Endothelial cell of umbilical vein (primary cell): Measurements from ENCODE around the gene SLC12A5. TPM values are rescaled to one million over a fixed set of nuclear protein-coding genes. Genes with fewer than 3 reads are reported as not detected.

Experiments
- BruUV-seq: library from RNA; stranded (reverse); fragments of 400-500 nt; replicated peaks from 2 replicates; lab custom pipeline; 2021; lab: Mats Ljungman, UMichigan
- CTCF ChIA-PET: fragments of 300-600, 350-600 bp; sonication (Branson Sonifier 250); formaldehyde crosslinking; loops from one replicate; lab custom pipeline; 2021; ENCODE audit warnings: antibody characterized with exemption, inconsistent platforms; lab: Charles Lee
- POLR2A ChIA-PET: fragments of 300-600, 350-600 bp; sonication (Branson Sonifier 250); formaldehyde crosslinking; loops from one replicate; lab custom pipeline; 2021; ENCODE audit warnings: antibody characterized with exemption, inconsistent platforms; lab: Charles Lee
- DNase-seq: peaks from one replicate; pipeline ENCODE4 v3.0.0-alpha.2; 2011; ENCODE audit warnings: low read depth, low spot score
- FAIRE-seq: peaks from 2 replicates; lab custom pipeline; 2011; peaks lifted over from hg19 to GRCh38; lab: Jason Lieb, UNC
- H2AFZ ChIP-seq: 2 replicates; pipeline ENCODE4 v1.6.0; 2012; ENCODE audit warnings: low read depth, low read length, control low read depth, inconsistent platforms
- H3K27ac ChIP-seq: 2 replicates; pipeline ENCODE4 v1.5.1; 2011; ENCODE audit warnings: low read depth, mild to moderate bottlenecking, control low read depth, low read length, moderate library complexity; ENCODE audit not compliant: insufficient read depth
- H3K27me3 ChIP-seq, 2 experiments: 2 replicates each; pipeline versions ENCODE4 v1.6.0 to v1.6.1; 2011; ENCODE audit warnings: low read length in 2 of 2, mixed read lengths in 1 of 2; ENCODE audit not compliant: control insufficient read depth in 2 of 2, insufficient read depth in 2 of 2
- H3K36me3 ChIP-seq, 2 experiments: 2 replicates in 1 of 2; 3 replicates in 1 of 2; pipeline ENCODE4 v1.5.1; 2011; ENCODE audit warnings: low read length in 2 of 2, mild to moderate bottlenecking in 1 of 2, moderate library complexity in 1 of 2; ENCODE audit not compliant: control insufficient read depth in 2 of 2, insufficient read depth in 2 of 2; ENCODE audit errors: extremely low read depth in 1 of 2
- H3K4me1 ChIP-seq: 3 replicates; pipeline ENCODE4 v1.5.1; 2011; ENCODE audit warnings: mild to moderate bottlenecking, low read length; ENCODE audit not compliant: control insufficient read depth, insufficient read depth; ENCODE audit errors: extremely low read depth
- H3K4me2 ChIP-seq: 2 replicates; pipeline ENCODE4 v1.6.1; 2011; ENCODE audit warnings: low read length, control low read depth, mixed read lengths; ENCODE audit not compliant: insufficient read depth
- H3K4me3 ChIP-seq, 3 experiments: fragments of 200-600 bp in 1 of 3; sonication (generic), shearing (Covaris generic) in 1 of 3; replicated peaks in 1 of 3; 2 replicates each; pipeline ENCODE4 v1.5.1; 2011 to 2016; ENCODE audit warnings: control low read depth in 3 of 3, low read length in 3 of 3, mild to moderate bottlenecking in 2 of 3, inconsistent platforms in 1 of 3, low read depth in 1 of 3, moderate library complexity in 1 of 3; ENCODE audit not compliant: insufficient read depth in 1 of 3
- H3K79me2 ChIP-seq: 2 replicates; pipeline ENCODE4 v1.6.0; 2012; ENCODE audit warnings: low read length, inconsistent platforms; ENCODE audit not compliant: control insufficient read depth, insufficient read depth
- H3K9ac ChIP-seq: replicated peaks from 2 replicates; pipeline ENCODE3; 2011; ENCODE audit warnings: low read length, control low read depth; ENCODE audit not compliant: insufficient read depth; ENCODE audit errors: extremely low read depth
- H3K9me1 ChIP-seq: replicated peaks from 3 replicates; pipeline ENCODE4 v1.6.0; 2011; ENCODE audit warnings: mild to moderate bottlenecking, low read length; ENCODE audit not compliant: control insufficient read depth, insufficient read depth; ENCODE audit errors: extremely low read depth
- H3K9me3 ChIP-seq: replicated peaks from 2 replicates; pipeline ENCODE4 v1.5.1; 2012; ENCODE audit warnings: low read length, inconsistent platforms; ENCODE audit not compliant: control insufficient read depth, insufficient read depth
- H4K20me1 ChIP-seq: replicated peaks from 2 replicates; pipeline ENCODE3; 2011; ENCODE audit warnings: mild to moderate bottlenecking, low read length; ENCODE audit not compliant: control insufficient read depth, insufficient read depth; ENCODE audit errors: extremely low read depth
- EZH2 ChIP-seq: IDR thresholded peaks from 2 replicates; pipeline ENCODE4 v1.6.1; 2012; ENCODE audit warnings: borderline replicate concordance, low read depth, mild to moderate bottlenecking, moderate library complexity, low read length, inconsistent platforms; ENCODE audit not compliant: severe bottlenecking
- FOS ChIP-seq: IDR thresholded peaks from 2 replicates; pipeline ENCODE4 v1.6.1; 2011; ENCODE audit warnings: mild to moderate bottlenecking, low read length, moderate library complexity, borderline replicate concordance; ENCODE audit not compliant: insufficient read depth
- GATA2 ChIP-seq: IDR thresholded peaks from 2 replicates; pipeline ENCODE4 v1.7.0; 2011; ENCODE audit warnings: low read depth, mild to moderate bottlenecking, moderate library complexity, mixed read lengths, low read length; ENCODE audit not compliant: insufficient read length, insufficient read depth
- JUN ChIP-seq: IDR thresholded peaks from 2 replicates; pipeline ENCODE4 v1.6.1; 2011; ENCODE audit warnings: borderline replicate concordance, low read depth; ENCODE audit not compliant: insufficient read length, insufficient read depth
- MYC ChIP-seq: IDR thresholded peaks from one replicate; pipeline ENCODE4 v1.6.1; 2011; ENCODE audit warnings: mild to moderate bottlenecking, low read depth, low read length
- POLR2A ChIP-seq: IDR thresholded peaks from 2 replicates; pipeline ENCODE4 v1.6.1; 2012; ENCODE audit warnings: low read depth, mild to moderate bottlenecking, control low read depth, low read length
- POLR2AphosphoS5 ChIP-seq: IDR thresholded peaks from 2 replicates; pipeline ENCODE4 v1.6.1; 2012; ENCODE audit warnings: low read depth, mild to moderate bottlenecking, control low read depth, low read length, moderate library complexity; ENCODE audit not compliant: insufficient read depth
- dilution Hi-C: fragments of 300-500 bp; cut with MboI; formaldehyde crosslinking; loops from one replicate; pipeline ENCODE4 v1.15.0; 2019; ENCODE audit warnings: low sequenced_read_pairs; ENCODE audit not compliant: extremely low pct_ligation_motif_present
- intact Hi-C: fragments of 100-400 bp; cut with micrococcal nuclease; formaldehyde crosslinking; loops from one replicate; pipeline ENCODE4 v1.10.0; 2022
- polyA plus RNA-seq, 4 experiments: library from polyadenylated mRNA; depleted of rRNA in 3 of 4; stranded (reverse) in 3 of 4; unstranded in 1 of 4; fragments of >200 nt; gene quantifications; 2 replicates each; pipeline versions ENCODE4 v1.2.1 to v1.2.3, GENCODE V29; 2011 to 2012; ENCODE audit warnings: missing spikeins in 1 of 4
- total RNA-seq: library from RNA; stranded (reverse); gene quantifications from 2 replicates; pipeline ENCODE4 v1.2.3, GENCODE V29; 2021
- TF ChIP-seq, protein P1 (sequence below), 2 donors: IDR thresholded peaks; 1 replicate in 1 of 2; 2 replicates in 1 of 2; pipeline ENCODE4 v1.5.1; 2011; ENCODE audit warnings: low read length in 2 of 2, mild to moderate bottlenecking in 2 of 2, moderate library complexity in 2 of 2, control low read depth in 1 of 2, inconsistent platforms in 1 of 2, low read depth in 1 of 2; ENCODE audit not compliant: insufficient read depth in 1 of 2; ENCODE audit errors: extremely low read depth in 1 of 2
- TF ChIP-seq, protein P2 (sequence below): IDR thresholded peaks from 2 replicates; pipeline ENCODE4 v1.6.1; 2011; ENCODE audit not compliant: insufficient read depth, insufficient read length

SLC12A5 gene
- total and polyA plus RNA-seq, 2 donors (not counting 3 experiments of a cell fraction or from before 2014, with no cell fraction given): 1.6 to 2.3 TPM

DNA sequence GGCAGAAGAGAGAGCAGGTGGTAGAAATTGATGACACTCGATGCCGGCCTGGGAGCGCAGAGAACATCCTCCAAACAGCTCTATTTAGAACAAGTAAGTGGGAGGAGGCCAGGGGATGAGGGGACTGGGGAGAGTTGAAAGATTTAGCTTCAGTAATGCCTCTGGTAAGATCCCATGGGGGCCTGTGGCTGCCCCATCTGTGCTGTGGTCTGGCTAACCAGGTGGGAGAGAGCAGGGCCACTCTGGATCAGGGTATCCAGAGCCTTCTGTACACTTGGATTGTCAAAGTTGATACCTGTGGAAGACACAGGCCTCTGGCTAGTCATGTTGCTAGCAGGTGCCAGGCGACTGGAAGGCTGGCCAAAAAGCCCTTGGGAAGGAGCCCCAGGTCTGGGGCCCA lies 33.1 kb downstream of the SLC12A5 start:
- Histone ChIP-seq H3K4me2 (no peak overlapping the region), H3K27me3 (peaks cover 0 to 18% of the 10 kb centered on the region in 2 experiments), H3K9me1 (no peaks in the 10 kb centered on the region), H3K79me2 (no peaks in the 10 kb centered on the region), H3K4me1 (peaks cover 27% of the 10 kb centered on the region), H3K27ac (no peak overlapping the region), H3K36me3 (peaks cover 24 to 30% of the 10 kb centered on the region in 2 experiments), H3K4me3 (no peak overlapping the region), H3K9ac (no peak overlapping the region), H4K20me1 (no peaks in the 10 kb centered on the region), H3K9me3 (no peaks in the 10 kb centered on the region), H2AFZ (no peak overlapping the region)
- dilution Hi-C loops (no loop called here), intact Hi-C loops (no loop called here)
- ChIA-PET POLR2A (no interaction called here), CTCF (interaction anchor here (1.0 kb wide), 1 partner anchor 75 kb away, joined by 3 read pairs; no protein-coding TSS in a partner anchor)
- TF ChIP-seq EZH2 (no peak), MYC (no peak), GATA2 (no peak), POLR2A (no peak), POLR2AphosphoS5 (no peak), JUN (no peak), FOS (no peak)
- TF ChIP-seq, protein P1, sequence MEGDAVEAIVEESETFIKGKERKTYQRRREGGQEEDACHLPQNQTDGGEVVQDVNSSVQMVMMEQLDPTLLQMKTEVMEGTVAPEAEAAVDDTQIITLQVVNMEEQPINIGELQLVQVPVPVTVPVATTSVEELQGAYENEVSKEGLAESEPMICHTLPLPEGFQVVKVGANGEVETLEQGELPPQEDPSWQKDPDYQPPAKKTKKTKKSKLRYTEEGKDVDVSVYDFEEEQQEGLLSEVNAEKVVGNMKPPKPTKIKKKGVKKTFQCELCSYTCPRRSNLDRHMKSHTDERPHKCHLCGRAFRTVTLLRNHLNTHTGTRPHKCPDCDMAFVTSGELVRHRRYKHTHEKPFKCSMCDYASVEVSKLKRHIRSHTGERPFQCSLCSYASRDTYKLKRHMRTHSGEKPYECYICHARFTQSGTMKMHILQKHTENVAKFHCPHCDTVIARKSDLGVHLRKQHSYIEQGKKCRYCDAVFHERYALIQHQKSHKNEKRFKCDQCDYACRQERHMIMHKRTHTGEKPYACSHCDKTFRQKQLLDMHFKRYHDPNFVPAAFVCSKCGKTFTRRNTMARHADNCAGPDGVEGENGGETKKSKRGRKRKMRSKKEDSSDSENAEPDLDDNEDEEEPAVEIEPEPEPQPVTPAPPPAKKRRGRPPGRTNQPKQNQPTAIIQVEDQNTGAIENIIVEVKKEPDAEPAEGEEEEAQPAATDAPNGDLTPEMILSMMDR (IDR thresholded peaks at IDR 0.05; ENCODE audit: extremely low read depth in 1 of 2, insufficient read depth in 1 of 2, low read depth in 1 of 2, low read length in 2 of 2): no peak
- TF ChIP-seq, protein P2, sequence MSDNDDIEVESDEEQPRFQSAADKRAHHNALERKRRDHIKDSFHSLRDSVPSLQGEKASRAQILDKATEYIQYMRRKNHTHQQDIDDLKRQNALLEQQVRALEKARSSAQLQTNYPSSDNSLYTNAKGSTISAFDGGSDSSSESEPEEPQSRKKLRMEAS: no peak
- no TSS peak for BruUV-seq
- DNase-seq (no peak), FAIRE-seq (no peak)
